Parathyroid adenoma (tissue), 2 donors: ENCODE measurements around the gene TCF4.

Source experiments
- H2AFZ ChIP-seq: fragments of 300-600 bp; sonication (generic); one replicate; pipeline ENCODE4 v1.7.0; 2017; ENCODE audit warnings: antibody characterized with exemption, mild to moderate bottlenecking
- H3K27ac ChIP-seq: fragments of 300-600 bp; sonication (generic); one replicate; pipeline ENCODE4 v1.7.0; 2017
- H3K27me3 ChIP-seq: fragments of 300-600 bp; sonication (generic); one replicate; pipeline ENCODE4 v1.7.0; 2017; ENCODE audit warnings: low read length; ENCODE audit not compliant: control insufficient read depth, insufficient read depth
- H3K36me3 ChIP-seq: fragments of 300-600 bp; sonication (generic); one replicate; pipeline ENCODE4 v1.7.0; 2017; ENCODE audit warnings: low read length; ENCODE audit not compliant: control insufficient read depth, insufficient read depth
- H3K4me1 ChIP-seq: fragments of 300-600 bp; sonication (generic); one replicate; pipeline ENCODE4 v1.7.0; 2017; ENCODE audit warnings: control low read depth
- H3K4me2 ChIP-seq: fragments of 300-600 bp; sonication (generic); one replicate; pipeline ENCODE4 v1.7.0; 2017; ENCODE audit warnings: low read length
- H3K4me3 ChIP-seq: fragments of 300-600 bp; sonication (generic); one replicate; pipeline ENCODE4 v1.7.0; 2017; ENCODE audit warnings: low read depth, low read length
- H3K79me2 ChIP-seq: fragments of 300-600 bp; sonication (generic); one replicate; pipeline ENCODE4 v1.7.0; 2017; ENCODE audit warnings: control low read depth
- H3K9ac ChIP-seq: fragments of 300-600 bp; sonication (generic); one replicate; pipeline ENCODE4 v1.7.0; 2017; ENCODE audit warnings: mild to moderate bottlenecking
- H3K9me3 ChIP-seq: fragments of 300-600 bp; sonication (generic); one replicate; pipeline ENCODE4 v1.7.0; 2017; ENCODE audit warnings: low read length; ENCODE audit not compliant: control insufficient read depth
- CTCF ChIP-seq: fragments of 300-600 bp; sonication (generic); IDR thresholded peaks from one replicate; pipeline ENCODE4 v1.7.0; 2017; ENCODE audit warnings: antibody characterized with exemption, mild to moderate bottlenecking
- donor health status: primary hyperparathyroidism.

Gene TCF4

GRCh38 chr18:55440988-55441387 lies 147.0 kb downstream of the TCF4 start:
- Histone ChIP-seq H3K4me3 (no peak overlapping the region), H3K4me1 (no peaks in the 10 kb centered on the region), H3K79me2 (peaks cover under 1% of the 10 kb centered on the region), H2AFZ (no peak overlapping the region), H3K9ac (no peak overlapping the region), H3K9me3 (no peaks in the 10 kb centered on the region), H3K27me3 (no peaks in the 10 kb centered on the region), H3K36me3 (no peaks in the 10 kb centered on the region), H3K27ac (no peak overlapping the region), H3K4me2 (no peak overlapping the region)
- TF ChIP-seq CTCF, result no peak

GRCh38 chr18:55439056-55439455 lies 148.9 kb downstream of the TCF4 start:
- Histone ChIP-seq H2AFZ (no peak overlapping the region), H3K9ac (no peak overlapping the region), H3K79me2 (no peaks in the 10 kb centered on the region), H3K36me3 (no peaks in the 10 kb centered on the region), H3K27ac (no peak overlapping the region), H3K4me2 (no peak overlapping the region), H3K4me3 (no peak overlapping the region), H3K9me3 (no peaks in the 10 kb centered on the region), H3K4me1 (no peaks in the 10 kb centered on the region), H3K27me3 (no peaks in the 10 kb centered on the region)
- no peak for TF ChIP-seq CTCF

GRCh38 chr18:55435592-55435991 lies 152.4 kb downstream of the TCF4 start:
- H3K4me2 ChIP-seq, result no peak overlapping the region
- no peak overlapping the region for H2AFZ ChIP-seq
- H3K9ac ChIP-seq, result no peak overlapping the region
- TF ChIP-seq CTCF, result no peak
- H3K4me1 ChIP-seq, result no peaks in the 10 kb centered on the region
- no peaks in the 10 kb centered on the region for H3K36me3 ChIP-seq
- H3K79me2 ChIP-seq, result no peaks in the 10 kb centered on the region
- no peaks in the 10 kb centered on the region for H3K9me3 ChIP-seq
- H3K27me3 ChIP-seq, result no peaks in the 10 kb centered on the region
- no peak overlapping the region for H3K27ac ChIP-seq
- no peak overlapping the region for H3K4me3 ChIP-seq

GRCh38 chr18:55433648-55434047 lies 154.3 kb downstream of the TCF4 start:
- Histone ChIP-seq H3K9ac (no peak overlapping the region), H3K36me3 (no peaks in the 10 kb centered on the region), H3K9me3 (no peaks in the 10 kb centered on the region), H3K27me3 (no peaks in the 10 kb centered on the region), H3K79me2 (no peaks in the 10 kb centered on the region), H3K4me3 (no peak overlapping the region), H3K4me2 (no peak overlapping the region), H3K4me1 (no peaks in the 10 kb centered on the region), H2AFZ (no peak overlapping the region), H3K27ac (no peak overlapping the region)
- TF ChIP-seq CTCF, result no peak

GRCh38 chr18:55433140-55433539 lies 154.9 kb downstream of the TCF4 start:
- no peak overlapping the region for H3K4me3 ChIP-seq
- no peaks in the 10 kb centered on the region for H3K9me3 ChIP-seq
- no peak overlapping the region for H3K4me2 ChIP-seq
- H3K9ac ChIP-seq, result no peak overlapping the region
- H3K79me2 ChIP-seq, result no peaks in the 10 kb centered on the region
- no peak for TF ChIP-seq CTCF
- no peak overlapping the region for H3K27ac ChIP-seq
- no peaks in the 10 kb centered on the region for H3K4me1 ChIP-seq
- no peak overlapping the region for H2AFZ ChIP-seq
- H3K27me3 ChIP-seq, result no peaks in the 10 kb centered on the region
- no peaks in the 10 kb centered on the region for H3K36me3 ChIP-seq
